HEK293 (cell line): ENCODE data around the gene FOXS1.
A peak's percentile ranks its signal among the peaks of the same experiment; 100 is the strongest.

Source experiments
- BCL6B ChIP-seq: fragments of 450-650 bp; formaldehyde crosslinking; IDR thresholded peaks from 2 replicates; pipeline ENCODE4 v1.5.1; 2017; ENCODE audit warnings: missing biosample characterization, missing genetic modification characterization
- GLI2 ChIP-seq: fragments of 450-650 bp; formaldehyde crosslinking; IDR thresholded peaks from 2 replicates; pipeline ENCODE4; 2017; ENCODE audit warnings: missing biosample characterization, missing genetic modification characterization, low read depth, borderline replicate concordance
- GLIS1 ChIP-seq: fragments of 450-650 bp; formaldehyde crosslinking; IDR thresholded peaks from 2 replicates; pipeline ENCODE4 v1.5.1; 2016; ENCODE audit warnings: missing biosample characterization, missing genetic modification characterization
- SP3 ChIP-seq: fragments of 450-650 bp; formaldehyde crosslinking; IDR thresholded peaks from 2 replicates; pipeline ENCODE4 v1.5.1; 2016; ENCODE audit warnings: missing biosample characterization, missing genetic modification characterization
- ZNF148 ChIP-seq: fragments of 450-650 bp; formaldehyde crosslinking; IDR thresholded peaks from 2 replicates; pipeline ENCODE4 v1.5.0; 2017; ENCODE audit warnings: missing biosample characterization, missing genetic modification characterization, borderline replicate concordance
- ZNF202 ChIP-seq: fragments of 450-650 bp; formaldehyde crosslinking; IDR thresholded peaks from 2 replicates; pipeline ENCODE4 v1.5.1; 2016; ENCODE audit warnings: missing biosample characterization, missing genetic modification characterization, borderline replicate concordance
- ZNF335 ChIP-seq: fragments of 450-650 bp; formaldehyde crosslinking; conservative IDR thresholded peaks from 2 replicates; pipeline ENCODE4 v1.5.1; 2016; ENCODE audit warnings: missing biosample characterization, missing genetic modification characterization
- ZNF366 ChIP-seq: fragments of 450-650 bp; formaldehyde crosslinking; conservative IDR thresholded peaks from 2 replicates; pipeline ENCODE4 v1.5.1; 2016; ENCODE audit warnings: missing biosample characterization, missing genetic modification characterization
- ZNF529 ChIP-seq: fragments of 450-650 bp; formaldehyde crosslinking; IDR thresholded peaks from 2 replicates; pipeline ENCODE4 v1.5.1; 2017; ENCODE audit warnings: missing genetic modification characterization, missing biosample characterization; ENCODE audit not compliant: insufficient replicate concordance
- ZNF561 ChIP-seq: fragments of 450-650 bp; IDR thresholded peaks from 2 replicates; pipeline ENCODE4 v1.5.1; 2018; ENCODE audit warnings: missing biosample characterization, missing genetic modification characterization, borderline replicate concordance
- ZNF76 ChIP-seq: fragments of 450-650 bp; formaldehyde crosslinking; IDR thresholded peaks from 2 replicates; pipeline ENCODE4; 2016; ENCODE audit warnings: low read depth, missing biosample characterization, missing genetic modification characterization, borderline replicate concordance
- ZNF776 ChIP-seq: fragments of 450-650 bp; formaldehyde crosslinking; IDR thresholded peaks from 2 replicates; pipeline ENCODE4 v1.5.0; 2017; ENCODE audit warnings: missing biosample characterization, missing genetic modification characterization, borderline replicate concordance
- ZNF792 ChIP-seq: fragments of 450-650 bp; formaldehyde crosslinking; IDR thresholded peaks from 2 replicates; pipeline ENCODE4 v1.5.1; 2016; ENCODE audit warnings: missing biosample characterization, missing genetic modification characterization
- ZSCAN30 ChIP-seq: fragments of 450-650 bp; IDR thresholded peaks from 2 replicates; pipeline ENCODE4 v1.5.1; 2018; ENCODE audit warnings: missing biosample characterization, mild to moderate bottlenecking, missing genetic modification characterization, moderate library complexity
- ZXDB ChIP-seq: fragments of 450-650 bp; formaldehyde crosslinking; IDR thresholded peaks from 2 replicates; pipeline ENCODE4 v1.5.1; 2016; ENCODE audit warnings: missing biosample characterization, missing genetic modification characterization
- TF ChIP-seq, protein P1 (sequence below): fragments of 450-650 bp; formaldehyde crosslinking; IDR thresholded peaks from 2 replicates; pipeline ENCODE4 v1.5.1; 2016; ENCODE audit warnings: missing biosample characterization, missing genetic modification characterization
- TF ChIP-seq, protein P2 (sequence below): fragments of 450-650 bp; formaldehyde crosslinking; IDR thresholded peaks from 2 replicates; pipeline ENCODE4 v1.5.1; 2017; ENCODE audit warnings: missing biosample characterization, missing genetic modification characterization
- TF ChIP-seq, protein P3 (sequence below): fragments of 450-650 bp; formaldehyde crosslinking; IDR thresholded peaks from 2 replicates; pipeline ENCODE4 v1.5.1; 2016; ENCODE audit warnings: missing biosample characterization, missing genetic modification characterization
- TF ChIP-seq, protein P4 (sequence below): fragments of 450-650 bp; formaldehyde crosslinking; IDR thresholded peaks from 2 replicates; pipeline ENCODE4 v1.5.1; 2016; ENCODE audit warnings: missing biosample characterization, missing genetic modification characterization
- TF ChIP-seq, protein P5 (sequence below): fragments of 450-650 bp; formaldehyde crosslinking; conservative IDR thresholded peaks from 2 replicates; pipeline ENCODE4 v1.5.1; 2016; ENCODE audit warnings: low read depth, missing biosample characterization, missing genetic modification characterization
- TF ChIP-seq, protein P6 (sequence below): fragments of 450-650 bp; formaldehyde crosslinking; IDR thresholded peaks from 2 replicates; pipeline ENCODE4 v1.5.1; 2016; ENCODE audit warnings: missing biosample characterization, missing genetic modification characterization

Gene FOXS1

GRCh38 chr20:31861385-31862156, 16.2 kb upstream of the FOXS1 start (continued):
- TF ChIP-seq, protein P1, sequence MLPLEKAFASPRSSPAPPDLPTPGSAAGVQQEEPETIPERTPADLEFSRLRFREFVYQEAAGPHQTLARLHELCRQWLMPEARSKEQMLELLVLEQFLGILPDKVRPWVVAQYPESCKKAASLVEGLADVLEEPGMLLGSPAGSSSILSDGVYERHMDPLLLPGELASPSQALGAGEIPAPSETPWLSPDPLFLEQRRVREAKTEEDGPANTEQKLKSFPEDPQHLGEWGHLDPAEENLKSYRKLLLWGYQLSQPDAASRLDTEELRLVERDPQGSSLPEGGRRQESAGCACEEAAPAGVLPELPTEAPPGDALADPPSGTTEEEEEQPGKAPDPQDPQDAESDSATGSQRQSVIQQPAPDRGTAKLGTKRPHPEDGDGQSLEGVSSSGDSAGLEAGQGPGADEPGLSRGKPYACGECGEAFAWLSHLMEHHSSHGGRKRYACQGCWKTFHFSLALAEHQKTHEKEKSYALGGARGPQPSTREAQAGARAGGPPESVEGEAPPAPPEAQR (tag by site-specific recombination): no peak
- TF ChIP-seq, protein P2, sequence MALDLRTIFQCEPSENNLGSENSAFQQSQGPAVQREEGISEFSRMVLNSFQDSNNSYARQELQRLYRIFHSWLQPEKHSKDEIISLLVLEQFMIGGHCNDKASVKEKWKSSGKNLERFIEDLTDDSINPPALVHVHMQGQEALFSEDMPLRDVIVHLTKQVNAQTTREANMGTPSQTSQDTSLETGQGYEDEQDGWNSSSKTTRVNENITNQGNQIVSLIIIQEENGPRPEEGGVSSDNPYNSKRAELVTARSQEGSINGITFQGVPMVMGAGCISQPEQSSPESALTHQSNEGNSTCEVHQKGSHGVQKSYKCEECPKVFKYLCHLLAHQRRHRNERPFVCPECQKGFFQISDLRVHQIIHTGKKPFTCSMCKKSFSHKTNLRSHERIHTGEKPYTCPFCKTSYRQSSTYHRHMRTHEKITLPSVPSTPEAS (tag by site-specific recombination): no peak
- TF ChIP-seq ZXDB (tag by site-specific recombination): peak; percentile 75
- TF ChIP-seq, protein P3, sequence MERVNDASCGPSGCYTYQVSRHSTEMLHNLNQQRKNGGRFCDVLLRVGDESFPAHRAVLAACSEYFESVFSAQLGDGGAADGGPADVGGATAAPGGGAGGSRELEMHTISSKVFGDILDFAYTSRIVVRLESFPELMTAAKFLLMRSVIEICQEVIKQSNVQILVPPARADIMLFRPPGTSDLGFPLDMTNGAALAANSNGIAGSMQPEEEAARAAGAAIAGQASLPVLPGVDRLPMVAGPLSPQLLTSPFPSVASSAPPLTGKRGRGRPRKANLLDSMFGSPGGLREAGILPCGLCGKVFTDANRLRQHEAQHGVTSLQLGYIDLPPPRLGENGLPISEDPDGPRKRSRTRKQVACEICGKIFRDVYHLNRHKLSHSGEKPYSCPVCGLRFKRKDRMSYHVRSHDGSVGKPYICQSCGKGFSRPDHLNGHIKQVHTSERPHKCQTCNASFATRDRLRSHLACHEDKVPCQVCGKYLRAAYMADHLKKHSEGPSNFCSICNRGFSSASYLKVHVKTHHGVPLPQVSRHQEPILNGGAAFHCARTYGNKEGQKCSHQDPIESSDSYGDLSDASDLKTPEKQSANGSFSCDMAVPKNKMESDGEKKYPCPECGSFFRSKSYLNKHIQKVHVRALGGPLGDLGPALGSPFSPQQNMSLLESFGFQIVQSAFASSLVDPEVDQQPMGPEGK (tag by site-specific recombination): peak; percentile 41
- peak; percentile 92 for TF ChIP-seq ZNF76 (tag by site-specific recombination)
- TF ChIP-seq ZNF366 (tag by site-specific recombination): peak; percentile 58; the same call in 1 of the 2 replicates
- no peak for TF ChIP-seq ZNF202 (tag by site-specific recombination)
- peak; percentile 50 for TF ChIP-seq ZSCAN30 (tag by site-specific recombination)
- no peak for TF ChIP-seq ZNF529
- TF ChIP-seq ZNF335: no peak; the same call in 1 of the 2 replicates
- TF ChIP-seq, protein P4, sequence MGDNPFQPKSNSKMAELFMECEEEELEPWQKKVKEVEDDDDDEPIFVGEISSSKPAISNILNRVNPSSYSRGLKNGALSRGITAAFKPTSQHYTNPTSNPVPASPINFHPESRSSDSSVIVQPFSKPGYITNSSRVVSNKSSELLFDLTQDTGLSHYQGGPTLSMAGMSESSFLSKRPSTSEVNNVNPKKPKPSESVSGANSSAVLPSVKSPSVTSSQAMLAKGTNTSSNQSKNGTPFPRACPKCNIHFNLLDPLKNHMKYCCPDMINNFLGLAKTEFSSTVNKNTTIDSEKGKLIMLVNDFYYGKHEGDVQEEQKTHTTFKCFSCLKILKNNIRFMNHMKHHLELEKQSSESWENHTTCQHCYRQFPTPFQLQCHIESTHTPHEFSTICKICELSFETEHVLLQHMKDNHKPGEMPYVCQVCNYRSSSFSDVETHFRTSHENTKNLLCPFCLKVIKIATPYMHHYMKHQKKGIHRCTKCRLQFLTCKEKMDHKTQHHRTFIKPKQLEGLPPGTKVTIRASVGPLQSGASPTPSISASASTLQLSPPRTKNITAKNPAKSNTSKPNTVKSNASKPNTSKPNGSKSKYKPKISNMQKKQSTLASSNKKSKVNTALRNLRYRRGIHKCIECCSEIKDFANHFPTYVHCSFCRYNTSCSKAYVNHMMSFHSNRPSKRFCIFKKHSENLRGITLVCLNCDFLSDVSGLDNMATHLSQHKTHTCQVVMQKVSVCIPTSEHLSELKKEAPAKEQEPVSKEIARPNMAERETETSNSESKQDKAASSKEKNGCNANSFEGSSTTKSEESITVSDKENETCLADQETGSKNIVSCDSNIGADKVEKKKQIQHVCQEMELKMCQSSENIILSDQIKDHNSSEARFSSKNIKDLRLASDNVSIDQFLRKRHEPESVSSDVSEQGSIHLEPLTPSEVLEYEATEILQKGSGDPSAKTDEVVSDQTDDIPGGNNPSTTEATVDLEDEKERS: no peak
- TF ChIP-seq ZNF561 (tag by site-specific recombination): no peak; the same call in 1 of the 2 replicates
- no peak for TF ChIP-seq ZNF792 (tag by site-specific recombination)
- TF ChIP-seq, protein P5, sequence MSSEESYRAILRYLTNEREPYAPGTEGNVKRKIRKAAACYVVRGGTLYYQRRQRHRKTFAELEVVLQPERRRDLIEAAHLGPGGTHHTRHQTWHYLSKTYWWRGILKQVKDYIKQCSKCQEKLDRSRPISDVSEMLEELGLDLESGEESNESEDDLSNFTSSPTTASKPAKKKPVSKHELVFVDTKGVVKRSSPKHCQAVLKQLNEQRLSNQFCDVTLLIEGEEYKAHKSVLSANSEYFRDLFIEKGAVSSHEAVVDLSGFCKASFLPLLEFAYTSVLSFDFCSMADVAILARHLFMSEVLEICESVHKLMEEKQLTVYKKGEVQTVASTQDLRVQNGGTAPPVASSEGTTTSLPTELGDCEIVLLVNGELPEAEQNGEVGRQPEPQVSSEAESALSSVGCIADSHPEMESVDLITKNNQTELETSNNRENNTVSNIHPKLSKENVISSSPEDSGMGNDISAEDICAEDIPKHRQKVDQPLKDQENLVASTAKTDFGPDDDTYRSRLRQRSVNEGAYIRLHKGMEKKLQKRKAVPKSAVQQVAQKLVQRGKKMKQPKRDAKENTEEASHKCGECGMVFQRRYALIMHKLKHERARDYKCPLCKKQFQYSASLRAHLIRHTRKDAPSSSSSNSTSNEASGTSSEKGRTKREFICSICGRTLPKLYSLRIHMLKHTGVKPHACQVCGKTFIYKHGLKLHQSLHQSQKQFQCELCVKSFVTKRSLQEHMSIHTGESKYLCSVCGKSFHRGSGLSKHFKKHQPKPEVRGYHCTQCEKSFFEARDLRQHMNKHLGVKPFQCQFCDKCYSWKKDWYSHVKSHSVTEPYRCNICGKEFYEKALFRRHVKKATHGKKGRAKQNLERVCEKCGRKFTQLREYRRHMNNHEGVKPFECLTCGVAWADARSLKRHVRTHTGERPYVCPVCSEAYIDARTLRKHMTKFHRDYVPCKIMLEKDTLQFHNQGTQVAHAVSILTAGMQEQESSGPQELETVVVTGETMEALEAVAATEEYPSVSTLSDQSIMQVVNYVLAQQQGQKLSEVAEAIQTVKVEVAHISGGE (tag by site-specific recombination): 0 out of 2 replicates have a peak, but pooled peaks have one; percentile 21
- no peak for TF ChIP-seq BCL6B
- peak; percentile 83 for TF ChIP-seq SP3 (tag by site-specific recombination)
- TF ChIP-seq, protein P6, sequence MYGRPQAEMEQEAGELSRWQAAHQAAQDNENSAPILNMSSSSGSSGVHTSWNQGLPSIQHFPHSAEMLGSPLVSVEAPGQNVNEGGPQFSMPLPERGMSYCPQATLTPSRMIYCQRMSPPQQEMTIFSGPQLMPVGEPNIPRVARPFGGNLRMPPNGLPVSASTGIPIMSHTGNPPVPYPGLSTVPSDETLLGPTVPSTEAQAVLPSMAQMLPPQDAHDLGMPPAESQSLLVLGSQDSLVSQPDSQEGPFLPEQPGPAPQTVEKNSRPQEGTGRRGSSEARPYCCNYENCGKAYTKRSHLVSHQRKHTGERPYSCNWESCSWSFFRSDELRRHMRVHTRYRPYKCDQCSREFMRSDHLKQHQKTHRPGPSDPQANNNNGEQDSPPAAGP (tag by site-specific recombination): no peak
- no peak for TF ChIP-seq ZNF148 (tag by site-specific recombination)
- no peak for TF ChIP-seq GLI2 (tag by site-specific recombination)
- peak; percentile 23; the same call in 1 of the 2 replicates for TF ChIP-seq GLIS1 (tag by site-specific recombination)
- no peak for TF ChIP-seq ZNF776 (tag by site-specific recombination)
